Effector memory CD4-positive, alpha-beta T cell (primary cell): ENCODE data around the gene ZNF804B.

Experiments
- DNase-seq, 3 donors: peaks; one replicate each; pipeline ENCODE4 v3.0.0-alpha.2; 2020
- H3K27ac ChIP-seq: 2 replicates; pipeline ENCODE4 v1.7.0; 2013; ENCODE audit warnings: mild to moderate bottlenecking, low read length, moderate library complexity; ENCODE audit not compliant: insufficient read depth, poor library complexity, severe bottlenecking
- H3K27me3 ChIP-seq: replicated peaks from 2 replicates; pipeline ENCODE4 v1.7.0; 2013; ENCODE audit warnings: mild to moderate bottlenecking, low read length; ENCODE audit not compliant: insufficient read depth, control insufficient read depth, poor library complexity, severe bottlenecking
- H3K36me3 ChIP-seq: 2 replicates; pipeline ENCODE4 v1.7.0; 2013; ENCODE audit warnings: mild to moderate bottlenecking, low read length, moderate library complexity; ENCODE audit not compliant: control insufficient read depth, insufficient read depth
- H3K4me1 ChIP-seq: 2 replicates; pipeline ENCODE4 v1.7.0; 2013; ENCODE audit warnings: low read length, mild to moderate bottlenecking; ENCODE audit not compliant: control insufficient read depth, insufficient read depth, poor library complexity, severe bottlenecking
- H3K4me3 ChIP-seq: 2 replicates; pipeline ENCODE4 v1.7.0; 2013; ENCODE audit warnings: low read length, low read depth, mild to moderate bottlenecking; ENCODE audit not compliant: insufficient read depth, poor library complexity, severe bottlenecking
- H3K9me3 ChIP-seq: 2 replicates; pipeline ENCODE4 v1.7.0; 2013; ENCODE audit warnings: mild to moderate bottlenecking, low read length, moderate library complexity; ENCODE audit not compliant: control insufficient read depth

ZNF804B gene

DNA sequence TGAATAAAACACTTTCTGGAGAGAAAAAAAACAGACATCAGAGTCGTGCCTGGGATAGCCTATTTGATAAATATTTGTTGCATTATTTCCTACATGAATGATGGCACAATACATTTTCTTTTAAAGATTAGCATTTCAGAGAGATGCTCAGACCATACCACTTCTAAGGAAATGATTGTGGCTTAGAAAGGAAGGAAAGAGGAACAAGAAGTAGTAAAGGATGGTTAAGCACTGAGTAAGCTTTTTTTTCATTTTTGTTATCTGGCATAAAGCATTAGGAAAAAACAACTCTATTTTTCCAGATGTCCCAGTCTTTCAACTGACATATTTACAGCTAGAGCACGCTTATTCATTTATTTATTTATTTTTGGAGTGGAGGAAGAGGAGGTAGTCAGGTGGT, 294.9 kb downstream of the ZNF804B start:
- no peaks in the 10 kb centered on the region for H3K9me3 ChIP-seq
- no peaks in the 10 kb centered on the region for H3K36me3 ChIP-seq
- no peak overlapping the region for H3K27ac ChIP-seq
- DNase-seq = no peak
- no peak overlapping the region for H3K4me3 ChIP-seq
- no peaks in the 10 kb centered on the region for H3K4me1 ChIP-seq
- no peaks in the 10 kb centered on the region for H3K27me3 ChIP-seq

DNA sequence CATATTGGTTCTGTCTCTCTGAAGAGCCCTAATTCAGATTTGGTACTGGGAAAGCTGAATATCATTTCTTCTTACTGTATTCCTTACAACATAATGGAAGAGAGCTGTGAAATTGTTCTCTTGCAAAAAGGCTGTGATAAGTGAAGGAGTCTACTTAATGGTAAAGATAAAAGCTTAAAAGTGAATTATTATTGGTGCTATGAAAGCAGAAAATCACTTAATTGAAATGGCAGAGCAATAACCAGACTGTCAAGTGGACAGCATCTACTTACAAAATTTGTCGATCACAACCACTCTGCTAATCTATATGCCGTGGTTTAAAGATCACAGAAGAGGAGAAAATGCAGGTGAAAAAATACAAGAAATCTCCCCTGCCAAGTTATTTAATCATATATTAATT, 300.7 kb downstream of the ZNF804B start:
- no peak for DNase-seq
- no peaks in the 10 kb centered on the region for H3K36me3 ChIP-seq

DNA sequence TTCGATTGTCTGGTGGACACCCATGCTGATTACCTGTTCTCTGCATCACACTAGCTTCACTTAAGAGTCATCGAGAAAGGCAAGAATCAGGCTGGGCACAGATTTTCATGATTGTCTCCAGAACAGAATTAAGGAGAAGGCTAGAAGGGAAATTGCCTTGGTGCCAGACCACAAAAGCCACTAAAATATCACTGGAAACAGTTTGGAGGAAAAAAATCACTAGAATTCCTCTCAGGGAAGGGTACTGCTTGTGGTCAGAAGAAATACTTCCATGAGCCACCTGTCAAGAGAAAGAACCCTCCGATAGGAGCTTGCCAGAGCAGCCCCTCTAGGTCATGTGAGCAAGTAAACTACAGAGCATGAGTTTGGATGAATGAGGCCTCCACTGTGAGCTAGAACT, 305.3 kb downstream of the ZNF804B start:
- Histone ChIP-seq H3K4me1 (no peaks in the 10 kb centered on the region), H3K4me3 (no peak overlapping the region), H3K9me3 (no peaks in the 10 kb centered on the region), H3K27ac (no peak overlapping the region), H3K36me3 (no peaks in the 10 kb centered on the region), H3K27me3 (no peaks in the 10 kb centered on the region)
- DNase-seq = no peak

More for the DNA sequence above, 300.7 kb downstream of the ZNF804B start:
- H3K4me1 ChIP-seq = no peaks in the 10 kb centered on the region
- H3K4me3 ChIP-seq = no peak overlapping the region
- no peaks in the 10 kb centered on the region for H3K27me3 ChIP-seq
- H3K9me3 ChIP-seq = no peaks in the 10 kb centered on the region
- H3K27ac ChIP-seq = no peak overlapping the region

DNA sequence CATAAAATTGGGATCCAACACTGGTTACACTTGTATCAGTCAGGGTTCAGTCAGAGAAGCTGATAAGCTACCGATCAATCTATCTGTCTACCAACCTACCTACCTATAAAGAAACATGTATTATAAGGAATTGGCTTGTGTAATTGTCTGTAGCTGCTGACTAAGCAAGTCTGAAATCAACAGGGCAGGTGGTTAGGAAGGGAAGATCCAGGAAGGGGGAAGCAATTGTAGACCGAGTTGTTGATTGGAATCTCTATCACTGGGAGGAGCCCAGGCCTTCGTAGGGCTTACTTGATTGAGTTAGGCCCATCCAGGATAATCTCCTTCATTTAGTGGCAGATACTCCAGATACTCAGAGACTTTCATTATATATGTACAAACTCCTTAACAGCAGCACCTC, 307.5 kb downstream of the ZNF804B start:
- no peaks in the 10 kb centered on the region for H3K9me3 ChIP-seq
- no peaks in the 10 kb centered on the region for H3K27me3 ChIP-seq
- no peak overlapping the region for H3K27ac ChIP-seq
- no peak for DNase-seq
- H3K4me1 ChIP-seq = no peaks in the 10 kb centered on the region
- no peak overlapping the region for H3K4me3 ChIP-seq
- H3K36me3 ChIP-seq = no peaks in the 10 kb centered on the region

DNA sequence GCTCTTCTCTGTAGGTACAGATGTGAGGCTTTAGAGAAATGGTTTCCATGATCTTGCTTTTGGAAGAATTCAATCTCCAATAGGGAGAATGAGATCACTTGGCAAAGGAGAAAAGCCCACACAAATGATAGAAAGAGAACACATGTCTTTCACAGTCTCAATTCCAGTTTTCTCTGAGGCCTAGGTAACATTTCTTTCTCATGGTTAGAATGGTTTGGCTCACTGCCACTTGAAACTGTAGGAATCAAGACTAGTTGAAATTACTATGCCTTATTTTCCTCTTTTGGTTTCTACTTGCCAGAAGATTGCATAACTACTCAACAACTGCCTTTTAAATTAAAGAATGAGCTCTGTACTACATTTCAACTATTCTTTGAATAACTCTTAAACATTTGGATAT, 312.6 kb downstream of the ZNF804B start:
- Histone ChIP-seq H3K9me3 (no peaks in the 10 kb centered on the region), H3K27me3 (no peaks in the 10 kb centered on the region), H3K27ac (no peak overlapping the region), H3K4me3 (no peak overlapping the region), H3K4me1 (no peaks in the 10 kb centered on the region), H3K36me3 (no peaks in the 10 kb centered on the region)
- DNase-seq = no peak

DNA sequence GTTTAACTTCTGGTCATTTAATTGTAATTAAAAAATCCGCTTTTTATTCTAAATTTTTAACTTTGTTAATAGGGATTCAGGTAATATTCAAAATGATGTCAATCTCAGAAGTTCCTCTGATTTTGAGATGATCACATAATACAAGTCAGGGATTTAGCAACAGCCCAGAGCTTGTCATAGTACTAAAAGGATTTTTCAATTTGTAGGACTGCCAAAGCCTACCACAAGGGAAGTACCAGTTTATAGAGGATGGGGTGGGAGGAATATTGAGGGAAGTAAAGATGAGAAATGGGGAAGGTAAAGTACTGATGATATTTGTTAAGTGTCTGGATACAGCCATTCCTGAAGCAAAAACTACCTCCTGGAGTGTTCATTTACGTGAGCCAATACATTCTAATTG, 314.3 kb downstream of the ZNF804B start:
- Histone ChIP-seq H3K4me3 (no peak overlapping the region), H3K4me1 (no peaks in the 10 kb centered on the region), H3K9me3 (no peaks in the 10 kb centered on the region), H3K27me3 (no peaks in the 10 kb centered on the region), H3K36me3 (no peaks in the 10 kb centered on the region), H3K27ac (no peak overlapping the region)
- no peak for DNase-seq

DNA sequence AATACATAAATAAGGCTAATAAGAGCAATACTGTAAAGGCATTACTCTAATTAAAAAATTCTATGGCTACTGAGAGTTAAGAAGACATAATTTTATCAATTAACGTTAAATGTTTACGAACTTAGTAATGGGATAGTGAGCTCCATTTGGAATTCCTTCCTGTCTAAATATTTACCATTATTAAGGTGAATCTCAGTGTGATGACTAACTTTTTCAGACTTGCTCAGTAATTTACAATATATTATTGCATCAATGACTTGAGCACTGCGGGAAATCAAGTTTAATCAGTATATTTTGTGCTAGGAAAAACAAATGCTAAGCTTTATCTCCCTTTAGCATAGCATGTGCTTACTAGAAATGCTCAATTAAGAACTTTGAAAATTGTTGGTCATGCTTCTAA, 318.5 kb downstream of the ZNF804B start:
- DNase-seq = no peak
- Histone ChIP-seq H3K27me3 (no peaks in the 10 kb centered on the region), H3K4me3 (no peak overlapping the region), H3K4me1 (no peaks in the 10 kb centered on the region), H3K9me3 (no peaks in the 10 kb centered on the region), H3K36me3 (no peaks in the 10 kb centered on the region), H3K27ac (no peak overlapping the region)

DNA sequence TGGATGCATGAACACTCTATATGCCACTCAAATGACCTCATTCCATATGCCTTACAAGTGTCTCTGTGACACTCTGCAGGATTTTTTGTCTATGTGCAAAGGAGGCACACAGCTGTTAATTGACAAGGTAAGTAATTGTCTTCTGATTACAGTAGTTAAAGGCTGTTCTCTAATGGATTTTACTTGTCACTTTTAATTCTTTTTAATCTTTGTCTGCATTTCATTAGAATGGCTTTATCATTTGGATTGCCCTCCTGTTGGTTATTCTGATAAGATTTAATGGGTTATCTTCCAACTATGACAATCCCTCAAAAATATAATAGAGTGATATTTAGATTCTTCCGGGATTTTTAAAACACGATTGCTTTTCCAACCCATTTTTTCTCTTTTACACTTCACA, 326.1 kb downstream of the ZNF804B start:
- H3K4me3 ChIP-seq = no peak overlapping the region
- H3K36me3 ChIP-seq = no peaks in the 10 kb centered on the region
- no peaks in the 10 kb centered on the region for H3K27me3 ChIP-seq
- DNase-seq = no peak
- no peaks in the 10 kb centered on the region for H3K9me3 ChIP-seq
- H3K27ac ChIP-seq = no peak overlapping the region
- no peaks in the 10 kb centered on the region for H3K4me1 ChIP-seq

DNA sequence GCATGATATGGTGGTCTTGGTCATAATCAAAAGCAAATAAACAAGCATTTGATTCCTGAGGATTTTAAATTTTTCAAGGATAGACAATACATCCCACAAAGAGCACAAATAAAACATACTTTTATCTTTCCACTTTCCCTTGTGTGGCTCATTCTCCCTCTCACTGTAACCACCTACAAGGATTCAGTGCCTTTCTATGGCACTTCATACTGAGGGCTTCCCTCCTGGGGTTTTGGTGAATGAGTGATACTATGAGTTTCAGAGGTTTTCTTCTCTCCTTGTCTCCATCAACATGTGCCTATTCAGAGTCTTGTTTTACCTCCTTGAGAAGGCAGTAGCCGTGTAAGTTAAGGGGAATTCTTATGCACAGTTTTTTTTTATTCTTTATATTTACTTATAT, 332.1 kb downstream of the ZNF804B start:
- Histone ChIP-seq H3K4me1 (no peaks in the 10 kb centered on the region), H3K9me3 (no peaks in the 10 kb centered on the region), H3K4me3 (no peak overlapping the region), H3K27ac (no peak overlapping the region), H3K36me3 (no peaks in the 10 kb centered on the region), H3K27me3 (no peaks in the 10 kb centered on the region)
- no peak for DNase-seq

DNA sequence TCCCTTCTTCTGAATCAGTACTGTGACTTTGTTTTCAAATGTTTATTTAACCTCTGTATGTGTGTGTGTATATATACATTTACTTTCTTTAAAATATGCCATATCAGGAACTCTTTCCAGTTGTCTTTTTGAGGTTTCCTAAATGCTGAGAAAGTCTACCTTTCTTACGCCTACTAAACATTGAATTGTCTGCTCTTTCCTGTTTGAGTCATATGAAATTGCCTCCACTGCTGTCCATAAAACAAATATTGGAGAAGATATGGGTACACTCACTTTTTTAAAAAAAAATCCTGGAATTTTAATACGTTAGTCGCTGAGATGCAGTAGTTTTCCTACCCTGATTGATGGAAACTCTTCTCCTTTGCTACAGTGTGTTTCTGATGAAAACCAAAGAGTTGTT, 334.8 kb downstream of the ZNF804B start:
- no peaks in the 10 kb centered on the region for H3K36me3 ChIP-seq
- no peaks in the 10 kb centered on the region for H3K4me1 ChIP-seq
- H3K27ac ChIP-seq = no peak overlapping the region
- no peak for DNase-seq
- no peaks in the 10 kb centered on the region for H3K9me3 ChIP-seq
- no peak overlapping the region for H3K4me3 ChIP-seq
- no peaks in the 10 kb centered on the region for H3K27me3 ChIP-seq

DNA sequence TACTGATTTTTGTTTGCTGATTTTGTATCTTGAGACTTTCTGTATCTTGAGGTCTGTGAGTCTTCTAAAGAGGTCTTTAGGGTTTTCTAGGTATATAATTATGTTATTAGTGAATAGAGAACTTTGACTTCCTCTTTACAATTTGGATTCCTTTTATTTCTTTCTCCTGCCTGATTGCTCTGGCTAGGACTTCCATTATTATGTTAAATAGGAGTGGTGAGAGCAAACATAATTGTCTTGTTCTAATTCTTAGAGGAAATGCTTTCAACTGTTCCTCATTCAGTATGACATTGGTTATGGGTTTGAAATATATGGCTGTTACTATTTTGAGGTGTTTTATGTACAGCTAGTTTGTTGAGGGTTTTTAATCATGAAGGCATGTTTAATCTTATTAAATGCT, 344.1 kb downstream of the ZNF804B start:
- DNase-seq = no peak
- H3K27ac ChIP-seq = no peak overlapping the region
- no peaks in the 10 kb centered on the region for H3K27me3 ChIP-seq
- H3K4me1 ChIP-seq = no peaks in the 10 kb centered on the region
- no peak overlapping the region for H3K4me3 ChIP-seq
- H3K9me3 ChIP-seq = no peaks in the 10 kb centered on the region
- H3K36me3 ChIP-seq = no peaks in the 10 kb centered on the region
